Pons (tissue), 1 donor: ENCODE results near the gene SASH1.

ENCODE experiments used
- DNase-seq: peaks from one replicate; pipeline ENCODE4 v3.0.0-alpha.2; 2016; ENCODE audit warnings: low spot score

The SASH1 gene

GRCh38 chr6:148497717-148498116 lies 155.1 kb downstream of the SASH1 start:
- DNase-seq: no peak

DNA sequence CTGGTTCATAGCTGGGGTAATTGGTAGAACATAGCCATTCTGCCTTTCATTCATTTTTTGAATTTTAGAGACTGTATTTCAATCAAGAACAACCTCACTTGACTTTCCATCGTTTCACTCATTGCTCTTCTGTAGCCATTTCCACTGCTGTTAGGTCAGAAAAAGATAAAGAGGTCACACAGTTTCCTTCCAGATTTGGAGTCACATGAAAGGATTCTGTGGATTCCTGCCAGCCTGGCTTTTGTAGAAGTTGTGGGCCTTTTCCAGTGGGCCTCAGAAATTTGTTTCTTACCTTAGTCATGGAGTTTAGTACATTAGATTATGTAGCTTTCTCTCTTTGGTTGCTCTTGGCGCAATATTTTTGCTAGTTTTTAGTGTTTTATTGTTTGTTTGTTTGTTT lies 157.8 kb downstream of the SASH1 start:
- DNase-seq: peak; percentile 56

GRCh38 chr6:148501178-148501590 lies 158.5 kb downstream of the SASH1 start:
- DNase-seq: peak; percentile 46

DNA sequence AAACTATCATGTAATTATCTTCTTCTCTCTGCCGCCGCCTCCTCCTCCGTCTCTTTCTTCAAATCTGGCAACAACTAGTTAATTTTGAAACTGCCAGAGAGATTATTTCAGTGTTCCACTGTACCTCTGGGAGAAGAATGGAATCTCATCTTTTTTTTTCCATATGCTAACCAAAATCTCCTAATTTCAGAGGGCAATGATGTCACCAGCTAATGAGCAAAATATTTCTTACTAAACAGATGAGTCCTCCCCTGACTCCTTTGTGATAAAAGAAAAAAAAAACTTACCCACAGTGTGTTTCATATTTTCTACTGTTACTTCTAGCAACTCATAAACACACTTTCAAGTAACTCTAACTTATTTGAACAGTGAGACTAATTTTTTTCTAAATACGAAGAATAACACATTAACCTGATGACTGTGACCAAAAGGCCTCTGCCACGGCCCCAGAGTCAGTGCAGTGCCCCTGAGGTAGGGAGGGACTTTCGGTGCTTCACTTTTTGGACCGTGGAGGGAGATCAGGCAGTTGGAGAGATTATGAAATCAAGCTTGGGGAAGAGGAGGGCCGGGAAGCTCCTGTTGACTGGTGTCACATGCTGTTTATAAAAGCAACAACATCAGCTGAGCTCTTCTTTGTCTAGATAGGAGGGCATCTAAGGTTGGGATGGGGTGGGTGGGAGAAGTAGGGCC lies 159.6 kb downstream of the SASH1 start:
- DNase-seq: peak; percentile 42

DNA sequence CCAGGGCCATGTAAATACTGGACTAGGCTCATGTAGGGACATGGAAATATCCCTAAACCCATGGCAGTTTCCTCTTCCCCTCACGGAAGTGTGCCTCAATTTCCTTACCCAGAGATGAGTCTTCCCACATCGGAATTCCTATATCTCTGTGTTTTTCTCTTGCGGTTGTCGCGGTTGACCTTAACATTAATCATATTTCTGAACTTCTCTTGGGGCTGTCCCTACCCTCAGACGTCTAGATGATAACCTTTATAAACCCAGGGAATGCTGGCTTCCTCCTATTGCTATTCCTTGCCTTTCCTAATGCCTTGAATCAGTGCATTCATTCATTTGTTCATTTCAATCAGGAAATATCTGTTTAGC lies 160.1 kb downstream of the SASH1 start:
- no peak for DNase-seq

- DNase-seq: no peak
These were observed 161.1 kb downstream of the SASH1 start for GRCh38 chr6:148503703-148504102.

- DNase-seq: no peak
These were observed 165.1 kb downstream of the SASH1 start for GRCh38 chr6:148507774-148508173.

GRCh38 chr6:148508401-148509041 lies 165.9 kb downstream of the SASH1 start:
- DNase-seq: peak; percentile 85

DNA sequence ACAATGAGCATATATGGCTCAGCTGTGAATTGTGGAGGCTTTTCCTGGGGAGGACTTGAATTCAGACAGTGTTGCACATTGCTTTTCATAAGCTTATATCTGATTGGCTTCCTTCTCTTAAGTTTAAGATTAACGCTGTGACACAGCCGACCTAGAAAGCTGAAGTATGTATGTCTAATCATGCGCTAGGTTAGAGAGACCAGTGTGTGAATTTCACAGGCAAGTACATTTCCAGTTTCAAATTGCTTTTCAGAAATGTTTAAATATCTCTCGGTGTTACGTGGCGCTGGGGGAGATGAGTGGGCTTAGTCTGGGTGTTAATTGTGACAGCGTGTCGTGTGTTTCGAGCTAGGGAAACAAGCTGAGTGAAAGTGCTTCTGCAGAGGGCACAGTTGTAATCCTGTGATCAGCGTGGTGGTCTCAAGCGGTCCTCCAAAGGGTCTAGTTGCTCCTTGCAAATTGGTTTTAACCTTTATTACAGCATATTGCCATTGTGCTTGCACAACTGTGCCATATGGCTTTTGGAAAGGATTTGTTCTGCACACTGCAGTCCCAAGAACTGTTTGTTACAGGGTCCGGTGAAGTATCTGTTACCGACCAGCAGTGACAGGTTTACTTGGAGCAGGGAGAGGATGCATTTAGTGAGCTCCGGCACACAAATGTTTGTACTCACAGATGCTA lies 166.6 kb downstream of the SASH1 start:
- peak; percentile 75 for DNase-seq

DNA sequence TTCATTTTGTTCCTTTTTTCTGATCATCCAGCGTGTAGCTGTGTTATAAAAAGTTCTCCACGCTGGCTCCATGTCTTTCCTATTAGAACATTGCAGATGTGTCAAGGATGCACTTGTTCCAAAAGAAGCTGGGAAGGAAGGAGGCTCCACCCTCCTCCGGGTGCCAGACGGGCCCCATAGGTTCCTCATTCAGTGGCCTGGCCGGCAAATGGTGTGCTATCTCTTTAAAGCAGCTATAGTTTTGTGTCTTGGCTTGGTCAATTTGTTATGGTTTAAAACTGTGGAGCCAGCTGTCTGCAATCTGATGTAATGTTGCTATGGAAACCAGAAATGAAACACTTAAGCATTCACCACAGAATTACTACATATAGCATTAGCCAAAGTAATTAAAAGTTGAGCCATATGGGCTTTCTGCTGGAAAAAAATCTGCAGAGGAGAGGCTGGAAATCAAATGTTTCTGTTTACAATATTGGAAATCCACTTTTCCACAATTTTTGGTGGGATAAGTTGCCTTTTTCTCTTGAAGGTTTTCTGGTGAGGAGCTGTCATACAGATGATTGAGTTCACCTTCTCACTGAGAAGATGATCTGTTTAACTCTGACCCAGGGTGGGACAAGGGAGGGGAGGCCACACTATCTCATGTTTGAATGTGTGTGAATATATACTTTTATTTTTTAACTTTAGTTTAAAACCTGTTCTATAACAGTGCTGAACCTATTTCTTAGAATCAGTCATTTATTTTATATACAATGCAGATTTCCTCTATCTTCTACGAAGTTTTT lies 167.4 kb downstream of the SASH1 start:
- no peak for DNase-seq

- peak; percentile 78 for DNase-seq
These were observed 170.8 kb downstream of the SASH1 start for GRCh38 chr6:148513145-148514071.

- no peak for DNase-seq
These were observed 171.6 kb downstream of the SASH1 start for GRCh38 chr6:148514091-148514845.

DNA sequence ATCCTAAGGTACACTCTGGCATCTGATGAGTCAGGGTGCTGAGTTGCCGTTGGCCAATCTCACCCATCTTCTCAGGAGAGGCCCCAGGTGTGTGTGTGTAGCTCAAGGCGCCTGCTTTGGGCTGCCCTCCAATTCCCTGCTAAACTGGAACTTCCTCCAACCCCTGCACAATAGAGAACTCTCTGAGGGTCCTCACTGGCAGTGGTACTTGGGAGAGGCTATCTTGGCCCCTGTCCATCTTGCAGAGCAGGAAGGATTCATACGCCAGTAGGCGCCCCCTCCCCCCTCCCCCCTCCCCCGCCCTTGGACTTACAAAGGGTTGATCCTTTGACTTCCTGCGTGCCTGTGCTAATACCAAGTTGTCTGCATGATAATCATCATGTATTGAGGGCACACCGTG lies 173.6 kb downstream of the SASH1 start:
- DNase-seq: no peak

GRCh38 chr6:148516617-148517016 lies 174.0 kb downstream of the SASH1 start:
- no peak for DNase-seq

DNA sequence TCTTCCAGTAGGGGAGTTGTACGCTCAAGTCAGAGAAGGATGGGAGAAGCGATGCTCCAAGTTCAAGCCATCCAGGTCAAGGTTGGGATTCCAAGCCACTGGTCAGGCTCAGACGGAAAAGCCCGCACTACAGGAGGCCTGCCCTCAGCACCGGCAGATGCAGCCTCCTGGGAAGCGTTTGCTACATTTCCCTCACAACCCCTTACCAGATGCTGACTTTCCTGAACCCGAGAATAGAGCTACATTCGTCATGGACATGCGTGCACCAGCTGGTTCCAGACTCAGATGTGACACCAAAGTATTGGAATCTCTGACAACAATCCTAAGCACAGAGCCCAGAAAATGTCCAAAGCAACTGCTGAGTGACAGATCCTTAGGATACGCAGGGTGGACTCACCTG lies 174.8 kb downstream of the SASH1 start:
- no peak for DNase-seq

DNA sequence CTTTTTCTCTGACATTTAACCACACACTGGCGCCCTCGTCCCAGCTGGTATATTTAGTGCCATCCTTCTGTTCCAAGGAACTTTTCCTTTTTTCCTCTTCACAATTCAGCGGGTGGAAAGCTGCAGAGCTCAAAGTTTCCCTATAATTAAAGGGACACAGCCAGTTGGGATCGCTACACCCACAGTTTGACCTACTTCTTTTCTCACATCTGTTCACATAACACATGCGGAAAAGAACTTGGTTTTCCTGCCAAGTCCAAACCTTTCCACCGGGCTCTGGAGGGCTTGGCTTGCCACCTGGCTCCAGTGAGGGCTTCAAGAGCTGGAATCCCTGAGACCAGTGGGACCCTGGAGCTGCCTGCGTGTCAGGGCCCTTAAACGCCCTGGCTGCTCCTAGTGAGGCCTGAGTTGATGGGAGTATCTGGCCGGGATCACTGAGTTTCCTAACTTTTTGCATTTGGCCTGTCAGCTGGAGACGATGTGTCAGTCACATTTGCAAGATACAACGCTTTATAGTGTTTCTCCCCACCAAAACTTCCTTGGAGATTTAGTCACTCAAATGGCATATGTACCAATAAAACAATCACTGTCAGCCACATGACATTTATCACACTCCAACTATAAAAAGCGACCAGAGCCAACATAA lies 176.0 kb downstream of the SASH1 start:
- DNase-seq: no peak

GRCh38 chr6:148520109-148520841 lies 177.6 kb downstream of the SASH1 start:
- no peak for DNase-seq

DNA sequence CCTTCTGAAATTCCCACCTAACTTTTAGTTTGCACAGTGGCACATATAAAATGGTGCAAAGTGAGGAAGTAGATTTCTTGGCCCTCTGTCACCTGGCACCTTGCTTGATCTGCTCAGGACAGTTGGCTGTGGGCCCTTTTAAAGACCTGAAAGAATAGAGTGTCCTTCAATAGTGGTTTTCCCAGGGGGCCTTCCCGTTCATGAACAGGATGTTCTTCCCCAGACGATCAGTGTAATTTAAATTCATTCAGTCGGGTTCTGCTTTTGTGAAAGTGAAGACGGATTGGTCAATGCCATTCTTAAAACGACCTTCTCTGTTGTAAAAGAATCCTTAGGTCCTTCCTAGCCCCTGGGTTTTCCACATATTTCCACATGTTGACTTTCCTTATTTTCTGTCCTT lies 178.5 kb downstream of the SASH1 start:
- no peak for DNase-seq

DNA sequence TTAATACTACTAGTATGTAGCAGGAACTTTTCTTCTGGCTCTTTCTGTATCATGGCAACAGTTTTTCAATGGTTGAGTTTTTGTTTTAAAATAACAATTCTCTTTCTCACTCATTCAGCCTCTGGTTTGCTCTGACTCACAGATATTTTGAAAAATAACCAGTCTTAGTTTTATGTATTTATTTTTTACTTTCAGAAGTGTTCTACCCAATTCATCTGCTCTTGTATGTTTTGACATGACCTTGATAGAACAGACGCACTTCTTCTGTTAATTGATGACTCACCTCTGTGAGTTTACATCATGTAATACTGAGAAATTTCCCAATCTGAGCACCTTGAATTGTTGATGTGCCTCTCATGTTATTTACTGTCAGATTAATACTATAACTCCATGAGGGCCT lies 178.9 kb downstream of the SASH1 start:
- DNase-seq: no peak

DNA sequence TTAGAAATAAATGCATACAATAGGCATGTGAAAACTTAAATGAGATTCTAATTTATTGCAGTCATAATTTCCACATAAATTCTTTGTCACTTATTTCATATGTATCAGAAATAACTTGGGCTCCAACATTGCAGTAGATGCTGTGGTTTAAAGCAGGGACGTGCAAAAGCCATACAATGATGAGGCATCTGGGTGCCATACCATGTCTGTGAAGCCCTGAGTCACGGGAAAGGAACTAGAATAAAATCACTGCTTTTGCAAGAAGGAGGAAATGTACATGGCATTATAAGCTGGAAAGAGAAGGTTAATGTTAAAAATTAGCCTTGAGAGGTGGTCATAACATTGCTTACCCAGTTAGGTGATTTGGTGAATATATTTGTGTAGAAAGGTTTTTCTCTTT lies 180.4 kb downstream of the SASH1 start:
- no peak for DNase-seq
